Activated CD4-positive, CD25-positive, alpha-beta regulatory T cell treated with anti-CD3 and anti-CD28 coated beads, Interleukin-2, amount 50 U/mL, for 16 hours (primary cell): Measurements from ENCODE around the gene DNAH2.
"Not testable (repeated sequence)": the region's sequence is repeated elsewhere in the genome, so short reads cannot be mapped to it uniquely, and the experiment has no call there.

Source experiments
- DNase-seq: peaks from one replicate; pipeline ENCODE4 v3.0.0-alpha.2; 2020; ENCODE audit warnings: low read depth, low spot score

Gene DNAH2

DNA sequence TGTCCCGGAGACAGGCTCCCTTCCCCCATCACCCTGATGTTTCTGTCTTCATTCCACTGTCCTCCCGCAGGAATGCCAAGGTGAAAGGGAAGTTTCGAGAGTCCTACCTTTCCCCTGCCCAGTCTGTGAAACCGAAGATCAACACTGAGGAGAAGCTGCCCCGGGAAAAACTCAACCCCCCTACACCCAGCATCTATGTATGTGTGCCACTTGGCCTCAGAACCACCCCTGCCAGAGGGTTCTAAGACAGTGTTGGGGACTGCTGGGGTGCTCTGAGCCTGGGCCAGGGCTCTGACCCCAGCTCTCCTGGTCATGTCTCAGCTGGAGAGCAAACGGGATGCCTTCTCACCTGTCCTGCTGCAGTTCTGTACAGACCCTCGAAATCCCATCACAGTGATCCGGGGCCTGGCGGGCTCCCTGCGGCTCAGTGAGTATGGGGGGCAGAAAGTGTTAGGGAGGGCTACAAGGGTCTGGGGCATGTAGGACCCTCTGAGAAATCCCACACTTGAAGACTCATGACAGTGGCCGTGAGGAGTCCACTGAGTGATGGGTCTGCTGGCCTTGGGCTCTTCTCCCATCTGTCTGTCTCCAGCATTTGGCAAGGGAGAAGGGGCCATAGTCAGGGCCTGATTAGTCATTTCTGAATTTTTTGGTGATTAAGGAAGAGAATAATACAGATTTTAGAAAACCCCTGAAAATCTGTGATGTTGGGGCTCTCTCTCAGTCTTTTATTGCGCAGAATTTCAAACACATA lies 132.4 kb downstream of the DNAH2 start:
- DNase-seq, result no peak

DNA sequence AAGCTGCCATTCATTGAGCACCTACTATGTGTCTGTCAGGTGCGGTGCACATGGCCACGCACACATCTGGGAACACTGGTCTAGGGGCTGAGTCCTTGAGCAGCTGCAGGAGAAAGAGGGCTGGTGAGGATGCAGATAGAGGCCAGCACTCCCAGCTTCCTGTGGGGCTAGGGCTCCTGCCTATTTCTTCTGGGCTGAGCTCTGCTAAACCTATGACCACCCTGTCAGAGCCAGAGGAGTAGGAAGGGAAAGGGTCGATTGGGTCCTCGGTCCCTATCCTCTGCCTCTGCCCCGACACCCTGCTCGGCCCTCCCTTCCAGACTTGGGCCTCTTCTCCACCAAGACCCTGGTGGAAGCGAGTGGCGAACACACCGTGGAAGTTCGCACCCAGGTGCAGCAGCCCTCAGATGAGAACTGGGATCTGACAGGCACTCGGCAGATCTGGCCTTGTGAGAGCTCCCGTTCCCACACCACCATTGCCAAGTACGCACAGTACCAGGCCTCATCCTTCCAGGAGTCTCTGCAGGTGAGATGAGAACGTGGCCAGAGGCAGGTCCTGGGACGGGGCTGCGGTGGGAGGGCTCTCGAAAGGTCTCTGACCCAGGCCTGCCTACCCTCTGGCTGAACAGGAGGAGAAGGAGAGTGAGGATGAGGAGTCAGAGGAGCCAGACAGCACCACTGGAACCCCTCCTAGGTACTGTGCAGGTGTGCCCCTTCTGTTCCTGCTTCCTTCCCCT lies 133.3 kb downstream of the DNAH2 start:
- DNase-seq, result no peak

DNA sequence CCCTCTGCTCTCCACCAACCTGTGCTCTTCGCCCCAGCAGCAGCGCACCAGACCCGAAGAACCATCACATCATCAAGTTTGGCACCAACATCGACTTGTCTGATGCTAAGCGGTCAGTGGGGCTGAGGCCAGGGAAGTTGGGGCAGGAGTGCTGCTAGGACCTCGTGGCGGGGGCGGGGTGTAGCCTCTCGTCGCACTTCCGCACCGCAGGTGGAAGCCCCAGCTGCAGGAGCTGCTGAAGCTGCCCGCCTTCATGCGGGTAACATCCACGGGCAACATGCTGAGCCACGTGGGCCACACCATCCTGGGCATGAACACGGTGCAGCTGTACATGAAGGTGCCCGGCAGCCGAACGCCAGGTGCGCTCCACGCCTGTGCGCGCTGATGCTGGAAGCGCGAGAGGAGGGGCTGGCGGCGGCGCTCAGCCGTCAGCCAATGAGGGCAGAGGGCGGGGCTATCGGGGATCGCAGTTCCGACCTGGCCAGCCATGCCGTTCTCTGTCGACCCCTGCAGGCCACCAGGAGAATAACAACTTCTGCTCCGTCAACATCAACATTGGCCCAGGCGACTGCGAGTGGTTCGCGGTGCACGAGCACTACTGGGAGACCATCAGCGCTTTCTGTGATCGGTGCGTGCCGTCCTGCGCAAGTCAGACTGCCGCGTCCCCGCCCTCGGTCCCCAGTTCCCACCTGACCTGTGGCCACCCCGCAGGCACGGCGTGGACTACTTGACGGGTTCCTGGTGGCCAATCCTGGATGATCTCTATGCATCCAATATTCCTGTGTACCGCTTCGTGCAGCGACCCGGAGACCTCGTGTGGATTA lies 134.1 kb downstream of the DNAH2 start:
- DNase-seq, result peak; percentile 86

DNA sequence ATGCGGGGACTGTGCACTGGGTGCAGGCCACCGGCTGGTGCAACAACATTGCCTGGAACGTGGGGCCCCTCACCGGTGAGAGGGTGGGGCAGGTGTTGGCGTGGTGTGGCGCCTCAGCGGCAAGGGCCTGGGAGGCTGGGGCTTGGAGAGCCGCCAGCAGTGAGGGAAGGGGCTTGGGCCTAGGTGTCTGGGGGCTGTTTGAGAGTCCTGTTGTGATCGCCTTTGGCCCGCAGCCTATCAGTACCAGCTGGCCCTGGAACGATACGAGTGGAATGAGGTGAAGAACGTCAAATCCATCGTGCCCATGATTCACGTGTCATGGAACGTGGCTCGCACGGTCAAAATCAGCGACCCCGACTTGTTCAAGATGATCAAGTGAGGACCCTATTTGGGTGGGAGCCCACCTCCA lies 134.7 kb downstream of the DNAH2 start:
- no peak for DNase-seq

DNA sequence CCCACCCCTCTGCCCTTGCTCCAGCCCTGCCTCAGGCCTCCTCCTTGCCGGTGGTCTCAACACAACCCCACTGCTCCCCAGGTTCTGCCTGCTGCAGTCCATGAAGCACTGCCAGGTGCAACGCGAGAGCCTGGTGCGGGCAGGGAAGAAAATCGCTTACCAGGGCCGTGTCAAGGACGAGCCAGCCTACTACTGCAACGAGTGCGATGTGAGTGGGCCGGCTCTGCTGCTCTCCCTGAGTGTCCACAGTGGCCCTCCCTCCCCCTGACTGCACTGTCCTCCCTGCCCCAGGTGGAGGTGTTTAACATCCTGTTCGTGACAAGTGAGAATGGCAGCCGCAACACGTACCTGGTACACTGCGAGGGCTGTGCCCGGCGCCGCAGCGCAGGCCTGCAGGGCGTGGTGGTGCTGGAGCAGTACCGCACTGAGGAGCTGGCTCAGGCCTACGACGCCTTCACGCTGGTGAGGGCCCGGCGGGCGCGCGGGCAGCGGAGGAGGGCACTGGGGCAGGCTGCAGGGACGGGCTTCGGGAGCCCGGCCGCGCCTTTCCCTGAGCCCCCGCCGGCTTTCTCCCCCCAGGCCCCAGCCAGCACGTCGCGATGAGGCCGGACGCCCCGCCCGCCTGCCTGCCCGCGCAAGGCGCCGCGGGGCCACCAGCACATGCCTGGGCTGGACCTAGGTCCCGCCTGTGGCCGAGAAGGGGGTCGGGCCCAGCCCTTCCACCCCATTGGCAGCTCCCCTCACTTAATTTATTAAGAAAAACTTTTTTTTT lies 135.6 kb downstream of the DNAH2 start:
- DNase-seq, result no peak

DNA sequence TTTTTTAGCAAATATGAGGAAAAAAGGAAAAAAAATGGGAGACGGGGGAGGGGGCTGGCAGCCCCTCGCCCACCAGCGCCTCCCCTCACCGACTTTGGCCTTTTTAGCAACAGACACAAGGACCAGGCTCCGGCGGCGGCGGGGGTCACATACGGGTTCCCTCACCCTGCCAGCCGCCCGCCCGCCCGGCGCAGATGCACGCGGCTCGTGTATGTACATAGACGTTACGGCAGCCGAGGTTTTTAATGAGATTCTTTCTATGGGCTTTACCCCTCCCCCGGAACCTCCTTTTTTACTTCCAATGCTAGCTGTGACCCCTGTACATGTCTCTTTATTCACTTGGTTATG lies 136.1 kb downstream of the DNAH2 start:
- no peak for DNase-seq

DNA sequence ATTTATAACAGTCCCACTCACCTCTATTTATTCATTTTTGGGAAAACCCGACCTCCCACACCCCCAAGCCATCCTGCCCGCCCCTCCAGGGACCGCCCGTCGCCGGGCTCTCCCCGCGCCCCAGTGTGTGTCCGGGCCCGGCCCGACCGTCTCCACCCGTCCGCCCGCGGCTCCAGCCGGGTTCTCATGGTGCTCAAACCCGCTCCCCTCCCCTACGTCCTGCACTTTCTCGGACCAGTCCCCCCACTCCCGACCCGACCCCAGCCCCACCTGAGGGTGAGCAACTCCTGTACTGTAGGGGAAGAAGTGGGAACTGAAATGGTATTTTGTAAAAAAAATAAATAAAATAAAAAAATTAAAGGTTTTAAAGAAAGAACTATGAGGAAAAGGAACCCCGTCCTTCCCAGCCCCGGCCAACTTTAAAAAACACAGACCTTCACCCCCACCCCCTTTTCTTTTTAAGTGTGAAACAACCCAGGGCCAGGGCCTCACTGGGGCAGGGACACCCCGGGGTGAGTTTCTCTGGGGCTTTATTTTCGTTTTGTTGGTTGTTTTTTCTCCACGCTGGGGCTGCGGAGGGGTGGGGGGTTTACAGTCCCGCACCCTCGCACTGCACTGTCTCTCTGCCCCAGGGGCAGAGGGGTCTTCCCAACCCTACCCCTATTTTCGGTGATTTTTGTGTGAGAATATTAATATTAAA lies 136.7 kb downstream of the DNAH2 start:
- DNase-seq, result no peak

DNA sequence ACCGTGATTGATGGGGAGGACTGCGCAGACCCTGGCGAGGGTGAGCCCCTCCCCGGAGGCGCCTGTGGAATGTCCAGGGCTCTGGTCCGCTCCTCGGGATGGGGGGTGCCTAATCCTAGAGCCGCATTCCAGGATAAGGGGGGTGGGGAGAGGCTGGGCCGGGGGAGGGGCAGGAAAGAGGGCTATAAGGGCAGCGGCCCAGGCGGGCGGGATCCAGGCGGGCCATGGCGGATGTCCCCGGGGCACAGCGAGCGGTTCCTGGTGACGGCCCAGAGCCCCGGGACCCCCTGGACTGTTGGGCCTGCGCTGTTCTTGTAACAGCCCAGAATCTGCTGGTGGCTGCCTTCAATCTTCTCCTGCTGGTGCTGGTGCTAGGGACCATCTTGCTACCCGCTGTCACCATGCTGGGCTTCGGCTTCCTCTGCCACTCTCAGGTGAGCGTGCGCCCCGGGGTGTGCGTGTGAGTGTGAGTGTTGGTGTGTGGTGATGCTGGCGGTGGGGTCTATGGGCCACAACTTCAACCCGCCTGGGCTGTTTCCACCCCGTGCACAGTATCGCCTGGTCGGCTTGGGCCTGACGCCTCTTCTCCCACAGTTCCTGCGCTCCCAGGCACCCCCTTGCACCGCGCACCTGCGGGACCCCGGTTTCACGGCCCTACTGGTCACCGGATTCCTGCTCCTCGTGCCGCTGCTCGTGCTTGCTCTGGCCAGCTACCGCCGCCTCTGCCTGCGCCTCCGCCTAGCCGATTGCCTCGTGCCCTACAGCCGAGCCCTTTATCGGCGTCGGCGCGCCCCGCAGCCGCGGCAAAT lies 137.5 kb downstream of the DNAH2 start, which contains the start of gene TMEM88:
TSS of gene TMEM88 (plus strand) at position 216 of the 809 bp plus-strand sequence. CDS start at position 225, 9 bp downstream.
- no peak for DNase-seq

DNA sequence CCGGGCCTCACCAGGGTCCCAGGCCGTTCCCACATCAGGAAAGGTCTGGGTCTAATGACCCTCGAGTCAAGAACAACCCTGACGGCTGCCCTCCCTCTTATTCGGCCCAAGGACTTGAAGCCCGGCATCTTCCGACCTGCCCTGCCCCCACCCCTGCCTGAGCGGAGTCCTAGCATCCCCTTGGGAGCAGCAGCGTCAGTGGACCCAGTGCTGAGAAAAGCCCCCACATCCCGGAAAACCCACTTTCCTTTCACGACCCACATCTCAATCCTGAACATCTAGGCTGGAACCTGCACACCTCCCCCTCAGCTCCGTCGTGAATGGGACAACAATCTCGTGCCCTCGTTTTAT lies 138.1 kb downstream of the DNAH2 start:
- DNase-seq, result no peak

DNA sequence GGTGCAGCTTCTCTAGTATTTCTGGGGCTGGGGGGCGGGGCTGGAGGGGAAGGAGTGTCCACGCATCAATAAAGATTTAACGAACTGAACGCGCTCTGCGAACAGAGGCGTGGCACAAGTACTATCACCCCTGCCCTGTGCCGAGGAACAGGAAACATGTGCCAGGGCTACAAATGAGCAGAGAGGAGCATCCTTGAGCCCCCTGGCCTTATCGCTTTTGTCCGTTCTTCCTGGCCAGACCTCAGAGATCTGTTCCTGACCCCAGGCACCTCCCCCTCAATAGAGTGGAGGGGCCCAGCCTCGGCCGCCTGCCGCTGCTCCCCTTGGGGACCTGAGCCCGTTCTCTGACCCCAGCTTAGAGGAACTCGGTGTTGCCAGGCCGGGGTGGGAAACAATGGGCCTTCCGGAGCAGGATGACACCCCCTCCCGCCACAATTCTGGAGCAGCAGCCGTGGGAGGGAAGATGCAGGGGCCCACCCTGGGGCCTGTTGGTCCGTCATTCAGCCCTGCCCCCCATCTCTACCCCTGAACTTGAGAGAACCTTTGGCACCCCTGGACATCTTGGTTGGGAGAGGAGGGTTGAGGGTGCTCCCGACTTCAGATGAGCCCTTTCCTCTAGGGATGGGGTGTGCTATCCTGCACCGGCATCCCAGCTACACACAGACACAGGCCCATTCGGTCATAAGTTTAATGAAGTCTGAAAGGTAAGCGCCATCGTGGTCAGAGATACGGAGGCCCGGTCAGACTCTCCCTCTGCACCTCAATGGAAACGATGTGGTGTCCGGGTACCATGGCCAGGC lies 138.7 kb downstream of the DNAH2 start:
- DNase-seq, result no peak

DNA sequence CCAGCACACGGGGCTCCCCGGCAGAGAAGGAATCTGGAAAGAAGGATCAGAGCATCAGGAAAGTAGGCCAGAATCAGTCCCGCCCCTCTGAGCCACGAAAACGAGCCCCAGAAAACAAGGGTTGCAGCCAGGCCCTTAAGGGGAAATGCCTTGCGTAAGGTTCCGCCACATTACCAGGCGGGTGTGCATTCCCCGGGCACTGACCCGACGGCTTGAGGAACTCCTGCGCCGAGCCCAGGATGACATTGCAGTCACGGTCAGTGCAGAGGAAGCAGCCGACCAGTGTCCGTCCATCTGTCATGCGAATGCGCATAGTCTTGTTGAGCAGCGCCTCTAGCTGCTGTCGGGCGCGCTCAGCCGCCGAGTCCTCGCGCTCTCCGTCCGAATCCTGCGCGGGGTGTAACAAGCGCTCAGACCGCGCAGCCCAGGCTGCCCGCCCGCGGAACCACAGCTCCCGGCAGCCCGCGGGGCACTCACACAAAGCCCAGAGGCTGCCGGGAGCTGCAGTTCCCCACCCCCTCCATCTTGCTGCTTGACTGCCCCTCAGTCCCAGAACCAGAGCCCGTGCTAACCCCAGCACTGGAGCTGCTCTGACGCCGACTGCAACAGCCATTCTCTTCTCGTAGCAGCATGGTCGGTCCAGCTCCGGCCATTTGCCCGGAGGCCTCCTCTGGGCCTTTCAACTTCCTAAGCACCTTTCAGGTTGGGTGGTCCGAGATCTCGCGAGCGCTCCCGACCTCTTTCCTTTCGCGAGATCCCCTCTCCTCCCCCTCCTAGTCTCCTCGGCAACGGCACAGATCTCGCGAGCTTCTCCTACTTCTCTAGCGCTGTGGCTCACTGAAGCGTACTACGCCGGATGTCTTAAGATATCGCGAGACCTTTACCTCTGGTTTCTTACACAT lies 139.5 kb downstream of the DNAH2 start, which contains the start of gene NAA38:
TSS of gene NAA38 (minus strand) at position 749 of the 902 bp plus-strand sequence. CDS start at position 653, 96 bp downstream.
- DNase-seq, result peak; percentile 91

DNA sequence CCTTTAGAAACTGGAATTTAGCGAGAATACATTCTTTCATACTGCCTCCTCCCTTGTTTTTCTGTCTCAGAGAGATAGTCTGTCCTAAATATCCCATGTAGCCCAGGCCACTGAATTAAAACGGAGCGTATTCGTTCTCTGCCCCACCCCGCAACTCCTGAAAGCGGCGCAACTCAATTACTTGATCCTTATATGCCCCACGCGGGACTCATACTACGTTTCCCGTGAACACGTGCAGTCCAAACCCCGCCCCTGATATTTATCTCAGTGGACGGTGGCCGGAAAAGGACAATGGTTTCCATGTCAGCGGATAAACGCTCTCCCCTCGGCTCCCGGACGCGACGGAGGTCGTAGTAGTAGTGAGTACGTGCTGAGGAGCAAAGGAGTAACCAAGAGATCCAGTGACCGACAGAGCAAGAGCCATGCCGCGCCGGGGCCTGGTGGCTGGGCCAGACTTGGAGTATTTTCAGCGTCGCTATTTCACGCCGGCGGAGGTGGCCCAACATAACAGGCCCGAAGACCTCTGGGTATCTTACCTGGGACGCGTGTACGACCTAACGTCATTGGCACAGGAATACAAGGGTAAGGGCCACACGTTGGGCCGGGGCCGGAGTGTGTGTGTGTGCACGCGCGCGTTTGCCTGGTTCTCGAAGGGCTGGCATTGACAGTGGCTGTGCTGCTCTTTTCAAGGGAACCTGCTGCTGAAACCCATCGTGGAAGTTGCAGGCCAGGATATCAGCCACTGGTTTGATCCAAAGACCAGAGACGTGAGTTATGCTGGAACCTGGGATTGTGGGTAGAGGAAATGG lies 140.4 kb downstream of the DNAH2 start, which contains the start of gene CYB5D1:
TSS of gene CYB5D1 (plus strand) at position 291 of the 809 bp plus-strand sequence. CDS start at position 423, 132 bp downstream.
- peak; percentile 85 for DNase-seq

DNA sequence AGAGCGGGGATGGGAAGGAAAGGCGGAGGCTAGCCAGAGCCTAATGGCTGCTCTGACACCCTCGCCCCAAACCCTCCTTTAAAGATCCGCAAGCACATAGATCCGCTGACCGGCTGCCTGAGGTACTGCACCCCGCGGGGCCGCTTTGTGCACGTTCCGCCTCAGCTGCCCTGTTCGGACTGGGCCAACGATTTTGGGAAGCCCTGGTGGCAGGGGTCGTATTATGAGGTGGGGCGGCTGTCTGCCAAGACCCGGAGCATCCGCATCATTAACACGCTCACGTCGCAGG lies 140.9 kb downstream of the DNAH2 start:
- no peak for DNase-seq

DNA sequence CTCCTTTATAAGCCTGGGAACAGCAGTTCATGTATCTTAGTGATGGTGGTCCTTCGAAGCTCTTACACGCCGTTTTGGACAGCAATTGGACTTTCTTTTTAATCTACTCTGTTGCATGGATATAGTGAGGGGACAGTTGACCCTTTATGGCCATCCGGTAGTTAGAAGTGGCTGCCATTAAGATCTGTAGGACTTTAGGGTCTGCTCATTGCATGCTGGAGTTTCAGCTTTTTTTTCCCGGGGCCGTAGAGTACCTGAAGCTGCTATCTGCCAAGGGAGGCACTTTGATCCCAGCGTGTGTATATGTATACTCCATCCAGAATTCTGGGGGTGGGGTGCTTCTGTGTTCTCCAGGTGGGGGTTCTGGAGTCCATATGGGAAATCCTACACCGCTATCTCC lies 141.5 kb downstream of the DNAH2 start:
- DNase-seq, result no peak

DNA sequence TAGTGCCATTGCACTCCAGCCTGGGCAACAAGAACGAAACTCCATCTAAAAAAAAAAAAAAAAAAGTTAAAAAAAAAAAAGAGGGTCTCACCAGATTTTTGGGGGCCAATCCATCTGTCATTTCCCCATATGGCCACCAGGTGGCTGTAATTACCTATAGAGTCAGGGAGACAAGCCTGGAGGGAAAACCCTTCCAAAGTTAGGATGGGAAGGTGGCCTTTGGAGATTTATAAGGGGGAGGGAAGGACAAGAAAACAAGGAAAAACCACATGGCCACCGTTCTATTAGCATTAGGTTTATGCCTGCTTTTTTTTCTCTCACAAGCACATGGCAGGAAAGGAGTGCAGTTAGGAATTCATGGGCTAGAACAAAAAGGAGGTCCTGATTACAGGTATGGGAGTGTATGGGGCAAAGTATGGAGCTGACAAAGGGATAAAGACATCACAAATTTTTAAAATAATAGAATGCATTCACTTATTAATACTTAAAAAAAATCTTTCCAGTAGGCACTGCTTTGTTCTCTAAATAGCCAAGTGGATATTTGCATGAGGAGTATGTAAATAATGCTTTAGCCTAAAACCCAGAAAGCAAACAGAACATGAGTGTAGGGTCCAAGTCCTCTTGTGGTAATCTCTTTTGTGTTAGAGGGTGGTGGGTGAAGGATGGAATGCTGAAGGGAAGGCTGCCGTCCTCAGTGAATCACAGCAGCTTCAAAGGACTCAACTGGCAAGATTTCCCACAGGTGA lies 145.3 kb downstream of the DNAH2 start:
- no peak for DNase-seq

DNA sequence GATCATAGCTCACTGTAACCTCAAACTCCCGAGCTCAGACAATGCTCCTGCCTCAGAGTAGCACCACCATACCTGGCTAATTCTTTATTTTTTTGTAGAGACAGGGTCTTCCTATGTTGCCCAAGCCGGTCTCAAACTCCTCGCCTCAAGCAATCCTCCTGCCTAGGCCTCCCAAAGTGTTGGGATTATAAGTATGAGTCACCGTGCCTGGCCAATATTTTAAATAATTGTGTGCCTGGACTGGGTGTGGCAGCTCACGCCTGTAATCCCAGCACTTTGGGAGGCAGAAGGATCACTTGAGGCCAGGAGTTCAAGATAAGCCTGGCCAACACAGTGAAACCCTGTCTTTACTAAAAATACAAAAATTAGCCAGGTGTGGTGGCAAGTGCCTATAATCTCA lies 146.8 kb downstream of the DNAH2 start:
- not testable (repeated sequence) for DNase-seq
